Measurements from ENCODE around the gene ZNF286A. TPM values are rescaled to one million over a fixed set of nuclear protein-coding genes. Genes with fewer than 3 reads are reported as not detected.
A peak's percentile ranks its signal among the peaks of the same experiment; 100 is the strongest.
"Not testable (repeated sequence)": the region's sequence is repeated elsewhere in the genome, so short reads cannot be mapped to it uniquely, and the experiment has no call there.

ZNF286A gene
- total RNA-seq = 11.2 TPM
- long read RNA-seq, full-length matches to known transcripts = 1 of 1 reads
- long read RNA-seq, partial matches to known transcripts = 0 of 1 reads
- long read RNA-seq, other reads (novel, unspliced or antisense) = 0 of 1 reads

- peak within 1 kb of the TSS; percentile 1 for H3K27ac ChIP-seq
- H3K36me3 ChIP-seq; H3K4me1 ChIP-seq; H3K27me3 ChIP-seq (ENCODE audit: low read depth); intact Hi-C loops (cut with DNase I); H3K9me3 ChIP-seq: not testable (repeated sequence)
- peak; percentile 100 for ATAC-seq
- peak within 1 kb of the TSS; percentile 58 for H3K4me3 ChIP-seq
- peak; percentile 100 for DNase-seq
Measured at GRCh38 chr17:15699413-15699924, at the start of gene ZNF286A. Gene ZNF286A, plus strand, starts transcription at chr17:15699752. Its CDS starts 578 bp downstream, at chr17:15700330.

- H3K27me3 ChIP-seq (ENCODE audit: low read depth) = no peaks in the 10 kb centered on the region
- H3K27ac ChIP-seq = peak overlapping the region; percentile 77
- intact Hi-C loops (cut with DNase I) = no loop called here
- no peaks in the 10 kb centered on the region for H3K9me3 ChIP-seq
- H3K4me1 ChIP-seq = peaks cover 43% of the 10 kb centered on the region
- DNase-seq (no peak), ATAC-seq (peak in 1 of 2 donors; percentile 42)
- no peak for TF ChIP-seq CTCF (IDR thresholded peaks at IDR 0.05)
- no peaks in the 10 kb centered on the region for H3K36me3 ChIP-seq
- H3K4me3 ChIP-seq = peak overlapping the region; percentile 53
Measured at GRCh38 chr17:15649861-15650421, 49.6 kb upstream of the ZNF286A start.

- H3K36me3 ChIP-seq = no peaks in the 10 kb centered on the region
- TF ChIP-seq CTCF (IDR thresholded peaks at IDR 0.05) = no peak
Measured at GRCh38 chr17:15650741-15651582, 48.6 kb upstream of the ZNF286A start.

GRCh38 chr17:15651583-15652110, 47.9 kb upstream of the ZNF286A start:
- H3K4me3 ChIP-seq = peak overlapping the region; percentile 53
- intact Hi-C loops (cut with DNase I) = no loop called here
- no peaks in the 10 kb centered on the region for H3K27me3 ChIP-seq (ENCODE audit: low read depth)
- no peak for TF ChIP-seq CTCF (IDR thresholded peaks at IDR 0.05)
- ATAC-seq (peak; percentile 94 to 96), DNase-seq (peak; percentile 95)
- H3K9me3 ChIP-seq = no peaks in the 10 kb centered on the region
- H3K27ac ChIP-seq = peak overlapping the region; percentile 77
- H3K4me1 ChIP-seq = peaks cover 35% of the 10 kb centered on the region
- H3K36me3 ChIP-seq = no peaks in the 10 kb centered on the region

More at GRCh38 chr17:15650741-15651582, 48.6 kb upstream of the ZNF286A start:
- DNase-seq (no peak), ATAC-seq (peak; percentile 4 to 16)
- Histone ChIP-seq H3K27ac (peak overlapping the region; percentile 77), H3K4me1 (peaks cover 35% of the 10 kb centered on the region), H3K4me3 (peak overlapping the region; percentile 53), H3K9me3 (no peaks in the 10 kb centered on the region), H3K27me3 (ENCODE audit: low read depth) (no peaks in the 10 kb centered on the region)
- intact Hi-C loops (cut with DNase I) = no loop called here

DNA sequence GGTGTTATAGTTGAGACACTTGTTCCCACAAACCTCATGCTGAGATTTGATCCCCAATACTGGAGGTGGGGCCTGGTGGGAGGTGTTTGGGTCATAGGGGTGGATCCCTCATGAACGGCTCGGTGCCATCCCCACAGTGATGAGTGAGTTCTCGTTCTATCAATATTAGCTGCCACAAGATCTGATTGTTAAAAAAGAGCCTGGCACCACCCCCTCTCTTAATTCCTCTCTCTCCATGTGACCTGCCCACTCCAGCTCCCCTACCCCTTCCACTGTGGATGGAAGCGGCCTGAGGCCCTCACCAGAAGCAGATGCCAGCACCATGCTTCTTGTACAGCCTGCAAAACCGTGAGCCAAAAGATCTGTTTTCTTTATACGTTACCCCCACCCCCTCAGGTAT, 46.6 kb upstream of the ZNF286A start:
- Histone ChIP-seq H3K36me3 (no peaks in the 10 kb centered on the region), H3K27me3 (ENCODE audit: low read depth) (no peaks in the 10 kb centered on the region), H3K9me3 (no peaks in the 10 kb centered on the region), H3K4me1 (peaks cover 35% of the 10 kb centered on the region), H3K27ac (no peak overlapping the region), H3K4me3 (no peak overlapping the region)
- no peak for DNase-seq
- intact Hi-C loops (cut with DNase I) = no loop called here
- no peak for TF ChIP-seq CTCF (IDR thresholded peaks at IDR 0.05)
- ATAC-seq = no peak

DNA sequence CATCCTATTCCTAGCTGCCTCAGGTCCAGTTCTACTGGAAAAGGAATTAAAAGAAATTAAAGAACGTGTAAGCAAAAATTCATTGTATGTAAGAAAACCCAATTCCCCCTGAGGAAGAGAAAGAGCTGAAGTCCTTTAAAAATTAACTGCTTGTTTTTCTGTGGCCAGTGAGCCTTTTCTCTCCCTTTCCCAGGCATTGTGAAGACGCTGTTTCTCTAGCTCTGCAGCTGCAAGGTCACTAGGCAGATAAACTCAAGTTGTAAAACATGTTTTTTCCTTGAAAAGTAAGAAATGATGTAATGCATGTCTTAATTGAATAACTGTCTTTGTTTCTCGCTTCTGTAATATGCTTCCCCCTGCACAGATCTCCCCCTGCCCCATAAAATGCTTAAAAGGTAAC, 45.2 kb upstream of the ZNF286A start:
- intact Hi-C loops (cut with DNase I); H3K36me3 ChIP-seq; H3K27me3 ChIP-seq (ENCODE audit: low read depth); H3K4me3 ChIP-seq; DNase-seq; ATAC-seq; H3K9me3 ChIP-seq; H3K27ac ChIP-seq: not testable (repeated sequence)
- peaks cover 34% of the 10 kb centered on the region for H3K4me1 ChIP-seq

All from lower lobe of right lung (tissue), 2 donors.